BJ (cell line): Measurements from ENCODE around the gene NPPC. TPM values are rescaled to one million over a fixed set of nuclear protein-coding genes. Genes with fewer than 3 reads are reported as not detected.
"Not testable (repeated sequence)": the region's sequence is repeated elsewhere in the genome, so short reads cannot be mapped to it uniquely, and the experiment has no call there.

Experiments used
- CTCF ChIA-PET: fragments of 350-600 bp; formaldehyde crosslinking; extraction: SDS; loops from one replicate; lab custom pipeline; 2021; ENCODE audit warnings: antibody characterized with exemption, inconsistent platforms; lab: Yijun Ruan, JAX
- POLR2A ChIA-PET: fragments of 300-600 bp; sonication (Branson Sonifier 250); formaldehyde crosslinking; extraction: SDS; loops from one replicate; lab custom pipeline; 2021; ENCODE audit warnings: antibody characterized with exemption; lab: Charles Lee
- DNase-seq: peaks from one replicate; pipeline ENCODE4 v3.0.0-alpha.2; 2011; ENCODE audit warnings: low read depth
- H3K27me3 ChIP-seq: 2 replicates; pipeline ENCODE4 v1.6.0; 2011; ENCODE audit warnings: low read length; ENCODE audit not compliant: control insufficient read depth, insufficient read depth
- H3K36me3 ChIP-seq: 2 replicates; pipeline ENCODE4 v1.5.1; 2011; ENCODE audit warnings: low read length; ENCODE audit not compliant: control insufficient read depth, insufficient read depth
- H3K4me3 ChIP-seq: 2 replicates; pipeline ENCODE4 v1.5.1; 2011; ENCODE audit warnings: low read depth, mild to moderate bottlenecking, control low read depth, low read length
- polyA plus RNA-seq: library from polyadenylated mRNA; depleted of rRNA; stranded (reverse); fragments of >200 nt; gene quantifications from 2 replicates; pipeline ENCODE4 v1.2.3, GENCODE V29; 2011
- TF ChIP-seq, protein P1 (sequence below): IDR thresholded peaks from 2 replicates; pipeline ENCODE4 v1.5.1; 2011; ENCODE audit warnings: low read depth, mild to moderate bottlenecking, control low read depth, inconsistent platforms, low read length, moderate library complexity; ENCODE audit not compliant: insufficient read depth

NPPC gene
- polyA plus RNA-seq, 1 experiment = not detected

DNA sequence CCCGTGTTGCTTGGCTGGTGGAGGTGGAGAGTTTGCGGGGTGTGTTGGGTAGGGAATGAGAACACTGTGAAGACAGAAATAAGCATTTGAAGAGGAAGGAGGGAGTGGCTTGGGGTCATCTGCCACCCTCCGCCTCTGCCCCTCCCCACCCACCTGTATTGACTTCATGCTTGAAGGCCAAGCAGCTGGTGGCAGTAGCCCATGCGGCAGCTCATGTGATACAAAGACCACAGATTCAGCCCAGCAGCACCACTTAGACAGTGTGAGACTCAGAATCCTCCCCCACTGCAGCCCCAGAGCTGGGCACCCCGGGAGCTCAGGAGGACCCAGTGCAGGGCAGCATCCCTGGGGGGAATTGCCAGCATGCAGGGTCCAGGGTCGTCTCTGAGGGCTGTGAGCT is 15.4 kb downstream of the NPPC start:
- ChIA-PET CTCF (interaction anchor here (2.1 to 7.5 kb wide), 3 partner anchors 9 to 12 kb away, joined by 6 to 68 read pairs (median 11); partner anchors contain the start of gene NPPC), POLR2A (no interaction called here)
- no peak for DNase-seq
- TF ChIP-seq, protein P1, sequence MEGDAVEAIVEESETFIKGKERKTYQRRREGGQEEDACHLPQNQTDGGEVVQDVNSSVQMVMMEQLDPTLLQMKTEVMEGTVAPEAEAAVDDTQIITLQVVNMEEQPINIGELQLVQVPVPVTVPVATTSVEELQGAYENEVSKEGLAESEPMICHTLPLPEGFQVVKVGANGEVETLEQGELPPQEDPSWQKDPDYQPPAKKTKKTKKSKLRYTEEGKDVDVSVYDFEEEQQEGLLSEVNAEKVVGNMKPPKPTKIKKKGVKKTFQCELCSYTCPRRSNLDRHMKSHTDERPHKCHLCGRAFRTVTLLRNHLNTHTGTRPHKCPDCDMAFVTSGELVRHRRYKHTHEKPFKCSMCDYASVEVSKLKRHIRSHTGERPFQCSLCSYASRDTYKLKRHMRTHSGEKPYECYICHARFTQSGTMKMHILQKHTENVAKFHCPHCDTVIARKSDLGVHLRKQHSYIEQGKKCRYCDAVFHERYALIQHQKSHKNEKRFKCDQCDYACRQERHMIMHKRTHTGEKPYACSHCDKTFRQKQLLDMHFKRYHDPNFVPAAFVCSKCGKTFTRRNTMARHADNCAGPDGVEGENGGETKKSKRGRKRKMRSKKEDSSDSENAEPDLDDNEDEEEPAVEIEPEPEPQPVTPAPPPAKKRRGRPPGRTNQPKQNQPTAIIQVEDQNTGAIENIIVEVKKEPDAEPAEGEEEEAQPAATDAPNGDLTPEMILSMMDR = no peak
- no peaks in the 10 kb centered on the region for H3K27me3 ChIP-seq
- H3K4me3 ChIP-seq = no peak overlapping the region
- H3K36me3 ChIP-seq = no peaks in the 10 kb centered on the region

DNA sequence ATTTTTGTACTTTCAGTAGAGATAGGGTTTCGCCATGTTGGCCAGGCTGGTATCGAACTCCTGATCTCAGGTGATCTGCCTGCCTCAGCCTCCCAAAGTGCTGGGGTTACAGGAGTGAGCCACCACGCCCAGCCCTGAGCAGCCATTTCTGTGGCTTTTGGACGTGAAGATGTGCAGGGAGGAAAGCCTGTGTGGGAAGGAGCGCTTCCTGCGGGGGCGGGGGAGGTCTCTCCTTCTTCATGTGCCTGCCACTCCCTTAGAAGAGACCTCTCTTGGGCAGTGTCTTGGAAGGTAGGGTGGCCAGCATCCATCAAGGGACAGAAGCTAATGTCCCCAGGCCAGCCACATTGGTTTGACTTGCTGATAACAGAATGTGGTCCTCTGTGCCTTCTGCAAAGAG is 16.0 kb downstream of the NPPC start:
- H3K36me3 ChIP-seq, H3K4me3 ChIP-seq, H3K27me3 ChIP-seq, DNase-seq, POLR2A ChIA-PET: not testable (repeated sequence)
- CTCF ChIA-PET = interaction anchor here (0.9 to 7.5 kb wide), 4 partner anchors 8 to 476 kb away, joined by 6 to 68 read pairs (median 8); partner anchors contain the start of gene NPPC

DNA sequence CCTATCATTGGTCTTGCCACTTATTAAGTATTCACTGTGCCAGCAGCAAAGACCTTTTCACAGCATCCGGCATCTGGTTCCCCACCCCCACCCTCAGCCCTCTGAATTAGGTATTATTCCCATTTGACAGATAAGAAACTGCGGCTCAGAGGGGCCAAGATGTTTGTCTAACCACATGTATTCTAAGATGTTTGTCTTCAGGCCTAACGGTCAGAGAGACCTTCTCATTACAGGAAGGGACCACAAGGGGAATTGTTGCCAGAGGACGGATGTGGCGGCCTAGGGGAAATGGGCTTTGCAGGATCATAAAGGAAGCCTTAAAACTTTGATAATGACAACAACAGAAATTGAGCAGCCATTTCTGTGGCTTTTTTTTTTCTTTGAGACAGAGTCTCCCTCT is 16.6 kb downstream of the NPPC start:
- POLR2A ChIA-PET = no interaction called here
- TF ChIP-seq, protein P1 = no peak
- Histone ChIP-seq H3K27me3 (no peaks in the 10 kb centered on the region), H3K4me3 (no peak overlapping the region), H3K36me3 (no peaks in the 10 kb centered on the region)
- CTCF ChIA-PET = interaction anchor here (0.9 to 7.5 kb wide), 4 partner anchors 9 to 476 kb away, joined by 6 to 68 read pairs (median 8); partner anchors contain the start of gene NPPC
- DNase-seq = no peak

DNA sequence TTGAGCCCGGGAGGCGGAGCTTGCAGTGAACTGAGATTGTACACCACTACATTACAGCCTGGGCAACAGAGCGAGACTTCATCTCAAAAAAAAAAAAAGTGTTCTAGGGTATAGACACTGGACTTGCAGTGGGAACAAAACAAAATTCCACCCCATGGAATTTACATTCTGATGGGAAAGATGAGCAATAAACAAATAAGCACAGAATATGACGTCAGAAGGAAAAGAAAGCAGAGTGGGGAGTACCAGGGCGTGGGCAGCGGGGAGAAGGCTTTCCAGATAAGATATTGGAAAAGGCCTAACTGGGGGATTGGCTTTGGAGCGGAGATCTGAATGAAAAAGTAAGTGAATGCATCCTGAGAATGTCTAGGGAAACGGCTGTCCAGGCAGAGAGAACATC is 17.6 kb downstream of the NPPC start:
- DNase-seq = no peak
- TF ChIP-seq, protein P1 = no peak
- Histone ChIP-seq H3K4me3 (no peak overlapping the region), H3K36me3 (no peaks in the 10 kb centered on the region), H3K27me3 (no peaks in the 10 kb centered on the region)
- ChIA-PET CTCF (interaction anchor here (1.0 to 7.5 kb wide), 6 partner anchors 8 to 539 kb away, joined by 3 to 68 read pairs (median 15); partner anchors contain the start of gene NPPC), POLR2A (no interaction called here)

DNA sequence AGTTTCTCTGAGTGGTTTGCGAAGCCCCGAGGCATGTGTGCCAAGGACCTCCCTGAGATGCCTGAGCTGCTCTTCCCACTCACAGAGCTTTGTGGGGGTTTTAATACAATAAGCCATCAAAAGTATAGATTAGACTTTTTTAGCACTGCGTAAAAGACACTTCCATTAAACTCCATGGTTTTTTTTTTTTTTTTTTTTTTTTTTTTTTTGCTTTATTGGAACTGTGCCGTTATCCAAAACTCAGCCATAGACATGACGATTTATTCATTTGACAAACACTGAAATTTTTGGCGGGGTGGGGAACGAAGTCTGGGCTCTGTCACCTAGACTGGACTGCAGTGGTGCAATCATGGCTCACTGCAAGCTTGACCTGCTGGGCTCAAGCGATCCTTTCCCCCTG is 18.4 kb downstream of the NPPC start:
- POLR2A ChIA-PET = no interaction called here
- DNase-seq = no peak
- Histone ChIP-seq H3K36me3 (no peaks in the 10 kb centered on the region), H3K4me3 (no peak overlapping the region), H3K27me3 (peaks cover 1% of the 10 kb centered on the region; the same call in 1 of the 2 replicates)
- CTCF ChIA-PET = interaction anchor here (1.0 to 7.5 kb wide), 7 partner anchors 9 to 539 kb away, joined by 3 to 68 read pairs (median 6); partner anchors contain the start of gene NPPC
- TF ChIP-seq, protein P1 = no peak

DNA sequence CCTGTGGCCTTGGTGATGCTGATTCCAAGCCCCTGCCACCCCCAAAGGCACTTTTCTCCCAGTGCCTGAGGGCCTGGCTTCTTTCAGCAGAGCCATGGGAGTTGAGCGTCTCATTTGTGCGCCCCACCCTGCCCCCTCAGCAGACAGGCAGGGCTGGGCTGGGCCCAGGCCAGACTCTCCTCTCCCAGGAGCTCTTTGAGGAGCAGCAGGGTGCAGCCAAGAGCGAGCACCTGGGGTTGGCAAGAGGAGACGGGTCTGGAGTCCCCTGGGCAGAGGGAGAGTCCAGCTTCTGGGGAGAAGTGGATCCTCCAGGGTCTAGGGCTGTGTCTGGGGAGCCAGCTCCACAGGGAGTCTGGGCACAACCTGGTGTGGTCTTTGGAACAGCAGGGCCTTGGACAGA is 21.2 kb downstream of the NPPC start:
- Histone ChIP-seq H3K36me3 (no peaks in the 10 kb centered on the region), H3K27me3 (peaks cover 3% of the 10 kb centered on the region), H3K4me3 (no peak overlapping the region)
- ChIA-PET POLR2A (no interaction called here), CTCF (interaction anchor here (1.0 to 7.5 kb wide), 6 partner anchors 14 to 625 kb away, joined by 3 to 68 read pairs (median 14); partner anchors contain the start of gene NPPC)
- no peak for DNase-seq
- TF ChIP-seq, protein P1 = no peak
